Stimulated activated CD8-positive, alpha-beta memory T cell treated with anti-CD3 and anti-CD28 coated beads, Interleukin-15, amount 100 ng/mL, for 24 hours (primary cell): ENCODE measurements around the gene CLEC5A.
"Not testable (repeated sequence)": the region's sequence is repeated elsewhere in the genome, so short reads cannot be mapped to it uniquely, and the experiment has no call there.

Source experiments
- DNase-seq: peaks from one replicate; pipeline ENCODE4 v3.0.0-alpha.2; 2020; ENCODE audit warnings: low read depth

CLEC5A gene

DNA sequence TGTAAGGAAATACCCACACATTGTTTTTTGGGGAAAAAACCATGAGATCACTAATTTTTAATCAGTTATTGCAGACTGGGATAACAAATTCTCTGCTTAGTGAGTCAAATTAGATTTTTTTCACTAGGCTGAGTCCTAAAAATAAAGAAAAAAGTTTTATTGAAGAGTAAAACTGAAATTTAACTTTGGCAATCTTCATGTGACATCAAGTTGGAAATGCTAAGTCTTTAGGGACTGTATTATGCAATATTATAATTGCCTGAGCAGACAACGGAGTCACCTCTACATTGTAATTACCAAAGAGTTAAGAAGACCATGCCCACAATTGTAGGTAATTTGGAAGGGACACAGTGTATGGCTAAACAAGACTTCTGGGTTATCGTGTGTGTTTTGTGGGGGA is 2.2 kb upstream of the CLEC5A start:
- no peak for DNase-seq

DNA sequence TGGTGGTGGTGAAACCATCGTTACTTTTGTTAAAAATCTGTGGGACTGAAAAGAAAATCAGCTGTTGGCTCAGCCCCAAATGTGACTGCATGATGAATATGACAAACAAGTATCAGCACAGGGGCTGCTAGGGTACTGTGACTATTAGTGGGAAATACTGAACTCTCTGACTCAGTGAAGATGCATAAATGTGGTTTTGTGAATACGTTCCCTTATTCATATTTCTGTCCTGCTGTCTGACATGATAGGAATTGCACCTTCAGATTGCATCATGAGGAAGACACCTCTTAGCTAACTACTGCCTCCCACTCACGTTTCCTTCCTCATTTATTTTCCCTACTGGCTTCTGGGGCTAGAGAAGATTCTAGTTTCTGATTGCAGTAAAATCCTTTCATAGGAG is 1.4 kb downstream of the CLEC5A start:
- no peak for DNase-seq

DNA sequence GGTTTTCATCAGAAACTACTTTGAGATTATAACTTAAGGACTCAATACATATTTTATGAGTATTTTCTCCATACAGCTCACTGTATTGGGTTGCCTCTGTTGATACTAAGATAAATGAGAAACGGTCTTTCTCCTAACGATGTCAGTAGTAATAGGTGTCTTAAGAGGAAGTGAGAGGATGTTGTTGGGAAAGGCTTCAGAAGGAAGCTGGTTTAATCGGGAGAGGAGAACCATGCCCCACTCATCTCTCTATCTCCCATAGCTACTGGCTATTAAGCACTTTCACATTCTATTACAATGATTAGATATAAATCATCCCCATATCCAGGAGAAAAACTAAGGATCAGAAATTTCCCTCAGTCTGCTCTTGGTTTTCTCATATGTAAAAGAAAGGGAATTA is 2.0 kb downstream of the CLEC5A start:
- no peak for DNase-seq

DNA sequence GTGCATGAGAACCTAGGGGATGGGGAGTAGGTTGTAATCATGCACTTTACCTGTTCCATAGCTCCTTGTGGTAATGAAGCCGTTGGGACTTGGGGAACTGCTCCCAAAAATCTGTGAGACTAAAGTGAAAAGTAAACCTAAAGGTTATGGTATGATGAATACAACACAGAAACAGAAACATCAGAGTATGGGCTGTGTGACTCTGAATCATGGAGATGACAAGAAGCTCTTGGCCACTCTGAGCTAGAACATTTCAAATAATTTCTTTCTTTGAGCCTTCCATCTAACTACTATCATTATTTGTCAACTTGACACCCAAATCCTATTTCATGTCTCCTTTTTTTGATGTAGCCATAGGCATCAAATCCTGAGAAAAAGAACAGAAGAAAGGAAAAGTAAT is 2.9 kb downstream of the CLEC5A start:
- no peak for DNase-seq

DNA sequence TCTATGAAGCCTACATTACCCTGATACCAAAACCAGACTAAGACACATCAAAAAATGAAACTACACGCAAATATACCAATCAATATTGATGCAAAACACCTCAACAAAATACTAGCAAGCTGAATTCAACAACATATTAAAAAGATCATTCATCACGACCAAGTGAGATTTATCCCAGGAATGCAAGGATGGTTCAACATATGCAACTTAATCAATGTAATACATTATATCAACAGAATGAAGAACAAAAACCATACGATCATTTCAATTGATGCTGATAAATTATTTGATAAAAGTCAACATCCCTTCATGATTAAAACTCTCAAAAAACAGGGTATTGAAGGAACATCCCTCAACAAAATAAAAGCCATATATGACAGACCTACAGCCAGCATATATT is 5.7 kb downstream of the CLEC5A start:
- no peak for DNase-seq

DNA sequence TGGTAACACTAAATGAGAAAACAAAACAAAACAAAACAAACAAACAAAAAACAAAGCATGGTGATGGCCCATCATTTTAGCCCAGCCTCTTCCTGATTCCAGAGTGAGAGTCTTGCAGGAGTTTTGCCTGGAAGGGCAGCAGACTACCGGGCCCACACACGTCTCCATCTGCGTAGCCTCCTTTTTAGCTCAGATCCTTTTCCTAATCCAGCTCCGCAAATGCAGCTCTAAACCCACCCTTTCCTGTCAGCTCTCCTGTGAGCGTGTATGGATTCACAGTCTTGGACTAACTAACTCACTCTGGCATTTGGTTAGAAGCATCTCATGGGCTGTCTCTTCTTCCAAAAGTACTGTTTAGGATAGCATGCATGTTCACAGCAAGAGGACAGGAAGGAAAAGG is 16.6 kb downstream of the CLEC5A start:
- no peak for DNase-seq

DNA sequence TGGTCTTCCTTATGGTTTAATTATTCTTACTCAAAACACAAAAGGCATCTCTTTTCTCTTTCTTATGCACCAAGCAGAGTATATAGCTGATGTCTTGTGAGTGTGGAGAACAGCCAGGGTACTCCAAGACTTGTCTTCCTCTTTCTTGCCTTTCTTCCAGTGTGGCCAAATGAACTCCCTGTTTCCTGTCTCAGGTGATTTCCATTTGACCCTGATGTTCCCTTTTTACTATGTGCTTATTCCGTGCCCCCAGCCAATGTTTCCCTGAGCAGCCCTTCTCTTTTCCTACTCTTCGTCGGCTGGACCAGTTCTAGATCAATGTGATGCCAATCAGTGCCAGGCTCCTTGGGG is 18.0 kb downstream of the CLEC5A start:
- no peak for DNase-seq

DNA sequence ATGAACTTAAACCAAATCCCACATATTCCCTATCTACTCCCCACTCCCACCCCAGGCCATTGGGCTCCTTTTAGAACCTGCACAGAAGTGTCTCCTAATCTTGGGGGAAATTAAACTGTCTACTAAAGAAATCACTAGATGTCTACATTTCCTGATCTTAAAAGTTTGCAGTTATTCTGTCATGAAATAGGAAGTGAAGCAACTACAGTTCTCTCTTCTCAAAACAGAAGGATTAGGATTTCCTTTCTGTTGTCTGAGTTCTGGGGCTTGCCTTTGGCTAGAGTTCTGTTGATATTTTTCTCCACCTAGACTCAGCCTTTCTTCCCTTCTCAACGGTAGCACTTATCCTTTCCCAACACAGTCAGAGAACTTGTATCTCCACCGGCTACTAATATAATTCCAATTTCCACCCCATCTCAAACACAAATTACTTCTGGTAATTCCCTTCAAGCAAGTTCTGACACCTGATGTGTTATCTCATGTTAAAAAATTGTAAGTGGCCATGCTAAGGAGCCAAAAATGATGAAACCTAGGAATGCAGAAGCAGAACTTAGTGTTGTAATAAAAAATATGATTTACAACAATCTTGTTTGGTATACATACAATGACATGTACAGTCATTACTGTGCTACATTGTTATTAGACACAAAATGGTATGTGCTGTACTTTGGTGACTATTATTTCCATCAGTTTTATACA is 18.5 kb downstream of the CLEC5A start:
- no peak for DNase-seq

DNA sequence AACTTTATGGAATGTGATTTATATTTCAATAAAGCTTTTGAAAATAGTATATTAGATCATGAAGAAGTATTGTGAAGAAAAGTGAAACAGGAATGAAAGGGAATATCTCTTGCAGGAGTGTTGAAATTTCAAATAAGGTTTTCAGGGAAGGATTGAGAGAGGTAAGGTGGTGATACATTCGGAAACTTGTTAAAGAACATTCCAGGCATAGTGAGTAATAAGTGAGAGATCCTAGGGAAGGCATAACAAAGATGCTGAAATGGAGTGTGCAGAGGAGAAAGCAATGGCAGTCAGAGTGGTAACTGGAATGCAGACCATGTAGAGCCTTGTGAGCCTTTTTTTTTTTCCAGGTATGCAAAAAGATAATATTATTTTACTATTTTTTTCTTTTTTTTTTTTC is 26.5 kb downstream of the CLEC5A start:
- DNase-seq = no peak

DNA sequence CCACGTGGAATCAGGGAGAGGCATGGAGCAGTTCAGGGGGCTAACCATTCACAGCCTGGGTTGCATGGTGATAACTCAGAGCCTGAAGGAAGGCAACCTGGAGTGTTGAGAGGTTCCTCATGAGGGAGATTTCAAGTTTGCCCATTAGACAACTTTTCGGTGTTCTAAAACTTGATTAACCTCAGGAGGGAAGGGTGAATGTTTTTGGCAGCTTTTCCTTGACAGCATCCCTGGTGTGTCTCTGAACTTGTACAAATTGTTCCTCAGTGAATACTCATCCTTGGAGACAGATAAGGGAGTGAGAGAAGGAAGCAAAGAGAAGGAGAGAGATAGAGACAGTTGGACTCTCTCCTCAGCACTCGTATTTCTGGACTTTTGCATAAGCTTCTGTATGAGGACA is 30.7 kb downstream of the CLEC5A start, which contains the start of gene OR9A4:
OR9A4 (plus strand) TSS at position 301 of the 400 bp plus-strand sequence. CDS start 2,477 bp downstream, outside the sequence.
- DNase-seq = no peak

DNA sequence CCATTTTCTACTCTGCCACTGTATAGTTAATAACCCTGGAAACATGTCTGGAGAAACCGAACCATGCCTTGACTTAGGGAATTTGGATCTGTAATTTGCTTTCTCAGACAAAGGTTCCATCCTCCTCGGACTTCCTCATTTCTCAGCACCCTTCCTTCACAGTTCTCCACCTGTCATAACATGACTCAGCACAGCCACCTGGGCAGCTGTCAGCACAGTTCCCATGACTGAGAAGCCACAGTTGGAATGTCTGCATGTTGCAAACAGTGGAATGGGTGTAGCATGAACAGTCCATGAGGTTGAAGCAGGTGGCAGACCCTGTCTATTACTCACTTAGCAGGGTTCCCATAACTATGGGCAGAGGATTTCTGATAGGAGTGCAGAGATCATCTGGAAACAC is 31.2 kb downstream of the CLEC5A start:
- no peak for DNase-seq

DNA sequence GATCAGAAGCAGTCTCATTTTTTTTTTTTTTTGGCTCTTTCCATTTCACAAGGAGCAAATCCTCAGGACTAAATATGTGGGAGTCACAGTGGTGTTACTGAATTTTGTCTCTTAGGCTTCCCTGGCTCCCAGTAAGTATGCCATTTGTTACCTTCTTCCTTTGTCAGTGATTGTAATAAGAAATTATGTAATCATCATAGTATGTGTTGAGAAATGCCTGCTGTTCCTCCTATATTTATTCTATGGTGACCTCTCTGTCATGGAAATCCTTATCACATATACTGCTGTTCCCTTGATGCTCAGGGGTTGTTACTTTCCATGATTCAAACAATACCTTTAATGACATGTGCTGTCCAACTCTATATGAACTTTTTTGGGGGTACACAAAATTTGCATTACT is 35.4 kb downstream of the CLEC5A start:
- DNase-seq = no peak

DNA sequence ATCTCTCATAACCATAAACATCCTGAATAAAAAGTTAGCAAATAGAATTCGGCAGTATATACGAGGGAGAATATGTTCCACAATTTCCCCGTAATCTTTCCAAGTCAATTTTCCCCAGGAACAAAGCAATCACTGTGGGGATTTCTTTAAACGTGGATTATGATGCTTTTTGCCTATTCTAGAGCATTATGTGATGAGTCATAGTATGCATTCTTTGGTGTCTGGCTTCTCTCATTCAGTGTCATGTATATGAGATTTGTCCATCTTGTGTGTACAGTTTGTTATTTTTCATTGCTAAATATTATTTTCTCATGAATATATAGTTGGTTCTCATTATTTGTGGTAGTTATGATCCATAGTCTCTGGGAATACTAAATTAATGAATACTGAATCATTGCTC is 40.5 kb downstream of the CLEC5A start:
- no peak for DNase-seq

DNA sequence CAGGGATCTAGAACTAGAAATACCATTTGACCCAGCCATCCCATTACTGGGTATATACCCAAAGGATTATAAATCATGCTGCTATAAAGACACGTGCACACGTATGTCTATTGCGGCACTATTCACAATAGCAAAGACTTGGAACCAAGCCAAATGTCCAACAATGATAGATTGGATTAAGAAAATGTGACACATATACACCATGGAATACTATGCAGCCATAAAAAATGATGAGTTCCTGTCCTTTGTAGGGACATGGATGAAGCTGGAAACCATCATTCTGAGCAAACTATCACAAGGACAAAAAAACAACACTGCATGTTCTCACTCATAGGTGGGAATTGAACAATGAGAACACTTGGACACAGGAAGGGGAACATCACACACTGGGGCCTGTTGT is 47.4 kb downstream of the CLEC5A start:
- DNase-seq = not testable (repeated sequence)

DNA sequence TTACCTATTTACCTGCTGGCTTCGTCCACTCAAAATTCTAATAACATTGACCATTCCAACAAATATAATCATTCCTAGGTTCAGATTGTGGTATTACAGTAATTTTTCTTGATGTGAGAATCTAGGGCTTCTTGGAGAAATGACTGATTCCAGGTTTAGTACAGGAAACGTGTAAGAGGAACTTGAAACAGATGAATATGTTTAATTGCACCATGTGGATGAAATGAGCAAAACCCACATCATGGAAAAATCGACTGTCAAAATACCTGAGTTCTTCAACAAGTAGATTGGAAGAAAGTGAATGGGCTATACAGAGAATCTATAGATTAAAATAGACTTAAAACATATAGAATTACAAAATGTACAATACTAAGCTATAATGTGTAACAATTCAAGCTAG is 55.4 kb downstream of the CLEC5A start:
- no peak for DNase-seq

DNA sequence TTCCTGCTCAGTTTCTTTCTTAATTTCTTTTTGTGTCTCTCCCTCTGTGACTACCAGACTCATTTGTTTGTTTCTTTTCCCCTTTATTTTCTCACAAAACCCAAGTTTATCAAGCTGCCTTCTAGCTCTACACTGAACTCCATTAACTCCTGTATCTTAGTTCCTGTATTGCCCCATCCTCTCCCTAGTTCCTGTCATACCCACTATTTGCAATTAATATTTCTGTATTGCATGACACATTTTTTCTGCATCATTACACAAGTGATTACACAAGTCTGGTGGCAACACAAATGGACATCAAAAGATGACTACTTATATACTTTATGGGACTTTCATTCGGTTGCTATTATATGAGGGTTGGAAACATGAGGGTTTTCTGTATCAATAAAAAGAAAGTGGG is 57.5 kb downstream of the CLEC5A start:
- no peak for DNase-seq

DNA sequence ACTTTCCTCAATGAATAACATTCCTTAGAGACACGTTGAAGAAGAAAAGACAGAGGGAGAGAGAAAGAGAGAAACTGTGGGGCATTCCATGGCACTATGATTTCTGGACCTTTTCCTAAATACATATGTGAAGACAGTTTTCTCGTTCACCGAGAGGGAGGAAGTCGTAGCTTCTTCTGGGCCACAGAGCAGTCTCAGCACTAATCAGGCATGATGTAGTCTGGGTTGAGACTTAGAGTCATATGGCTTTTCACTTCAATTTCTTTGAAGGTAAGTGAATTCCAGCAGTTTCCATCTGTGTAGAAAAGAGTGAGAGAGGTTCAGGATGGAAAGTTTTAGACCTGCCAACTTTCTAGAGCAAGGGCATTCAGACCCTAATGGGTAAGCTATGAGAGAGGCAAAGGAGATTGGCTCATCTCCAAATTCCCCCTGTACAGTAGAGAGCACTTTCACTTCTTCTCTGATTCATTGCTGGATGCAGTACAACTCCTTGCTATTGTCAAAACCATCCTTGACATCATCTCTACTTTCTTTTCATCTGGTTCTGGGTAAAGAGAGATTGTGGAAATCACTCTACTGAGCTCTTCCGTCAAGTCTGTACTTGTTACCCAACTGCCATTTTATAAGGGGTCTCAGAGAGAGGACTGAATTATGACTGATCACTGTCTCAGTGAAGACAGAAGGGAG is 62.1 kb downstream of the CLEC5A start:
- no peak for DNase-seq

DNA sequence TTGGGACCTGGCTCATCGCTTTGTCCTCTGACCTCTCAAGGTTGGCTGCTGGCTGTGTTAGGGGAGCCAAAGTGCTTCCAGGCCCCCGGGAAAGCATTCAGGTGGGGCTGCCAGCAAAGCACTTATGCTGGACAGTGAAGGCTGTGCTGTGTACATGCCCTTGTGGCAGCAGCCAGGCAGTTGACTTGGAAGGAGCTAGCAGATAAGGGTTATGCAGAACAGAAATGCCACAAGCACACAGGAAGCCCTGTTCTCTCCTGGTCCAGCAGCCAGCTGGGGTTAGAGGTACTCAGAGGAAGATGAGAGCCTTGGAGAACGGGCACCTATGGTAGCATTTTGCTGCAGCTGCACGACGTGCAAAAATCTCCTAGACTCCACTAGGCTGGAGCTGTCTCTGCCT is 65.8 kb downstream of the CLEC5A start:
- no peak for DNase-seq

DNA sequence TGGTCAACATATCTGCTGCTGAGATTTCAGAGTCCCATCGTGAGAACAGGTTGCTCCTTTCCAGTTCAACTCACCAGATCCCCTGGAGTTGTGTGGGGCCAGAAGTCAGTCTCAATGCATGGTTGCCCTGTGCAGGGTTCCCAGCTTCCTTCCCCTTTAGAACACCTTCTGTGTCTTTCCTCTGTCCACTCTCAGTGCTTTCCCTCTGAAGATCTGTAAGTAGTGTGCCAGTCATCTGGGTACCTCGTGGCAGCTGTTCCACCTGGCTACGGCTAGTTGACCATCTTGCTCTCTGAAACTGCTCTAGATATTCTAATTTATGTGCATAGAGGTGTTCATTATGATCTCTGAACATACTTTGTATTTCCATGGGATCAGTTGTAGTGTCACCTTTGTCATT is 69.4 kb downstream of the CLEC5A start:
- no peak for DNase-seq
